GM21360 (cell line): ENCODE data around the gene HLA-DRA.

Experiments used
- ATAC-seq: cut with Tn5 transposase; IDR thresholded peaks from one replicate; pipeline ENCODE4 v1.9.1; 2021; ENCODE audit warnings: mild to moderate bottlenecking, moderate library complexity; ENCODE audit not compliant: unreplicated experiment

HLA-DRA gene

DNA sequence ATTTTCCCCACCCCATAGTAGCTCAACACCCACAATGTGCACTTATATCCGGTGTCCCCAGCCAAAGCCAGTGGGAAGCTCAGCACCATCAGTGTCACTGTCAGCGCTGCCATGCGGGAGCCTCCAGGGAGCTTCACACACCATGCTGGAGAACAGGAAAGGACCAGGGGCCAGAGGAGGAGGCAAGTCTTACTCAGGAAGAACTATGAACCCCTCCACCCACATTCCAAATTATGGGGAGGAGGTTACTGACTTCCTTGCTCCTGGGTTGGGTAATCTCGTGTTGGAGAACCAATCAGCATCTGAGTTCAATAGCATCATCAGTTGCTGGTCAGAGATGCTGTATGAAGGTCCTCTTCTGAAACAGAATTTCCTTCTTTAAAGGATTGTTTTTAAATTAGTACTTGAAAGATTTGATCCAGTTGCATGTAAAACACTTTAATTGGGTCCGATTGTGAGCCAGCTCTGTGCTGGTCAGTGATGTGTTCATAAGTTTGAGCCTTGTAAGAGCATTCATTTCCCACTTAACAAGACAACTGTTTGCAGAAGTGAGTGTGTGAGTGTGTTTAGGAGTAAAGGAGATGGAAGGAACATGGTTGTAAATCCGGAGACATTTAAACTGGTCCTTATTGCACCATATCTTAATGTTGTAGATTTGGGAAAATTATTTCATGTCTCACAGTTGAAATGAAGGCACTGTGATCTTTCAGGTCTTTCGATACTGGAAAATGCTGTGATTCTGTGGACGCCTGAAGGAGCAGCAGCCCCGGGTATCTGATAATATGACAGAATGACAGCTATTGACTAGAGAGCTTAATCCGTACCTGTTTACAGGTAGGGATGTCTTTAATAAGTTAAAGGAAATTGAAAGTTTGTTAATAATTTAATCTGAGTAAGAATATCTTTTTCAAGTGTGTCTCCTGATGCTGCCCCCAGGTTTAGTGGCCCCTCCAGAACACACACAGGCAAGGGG, 34.0 kb downstream of the HLA-DRA start:
- ATAC-seq, result peak; percentile 83

- no peak for ATAC-seq
Observed at GRCh38 chr6:32475392-32476206, 35.9 kb downstream of the HLA-DRA start.

DNA sequence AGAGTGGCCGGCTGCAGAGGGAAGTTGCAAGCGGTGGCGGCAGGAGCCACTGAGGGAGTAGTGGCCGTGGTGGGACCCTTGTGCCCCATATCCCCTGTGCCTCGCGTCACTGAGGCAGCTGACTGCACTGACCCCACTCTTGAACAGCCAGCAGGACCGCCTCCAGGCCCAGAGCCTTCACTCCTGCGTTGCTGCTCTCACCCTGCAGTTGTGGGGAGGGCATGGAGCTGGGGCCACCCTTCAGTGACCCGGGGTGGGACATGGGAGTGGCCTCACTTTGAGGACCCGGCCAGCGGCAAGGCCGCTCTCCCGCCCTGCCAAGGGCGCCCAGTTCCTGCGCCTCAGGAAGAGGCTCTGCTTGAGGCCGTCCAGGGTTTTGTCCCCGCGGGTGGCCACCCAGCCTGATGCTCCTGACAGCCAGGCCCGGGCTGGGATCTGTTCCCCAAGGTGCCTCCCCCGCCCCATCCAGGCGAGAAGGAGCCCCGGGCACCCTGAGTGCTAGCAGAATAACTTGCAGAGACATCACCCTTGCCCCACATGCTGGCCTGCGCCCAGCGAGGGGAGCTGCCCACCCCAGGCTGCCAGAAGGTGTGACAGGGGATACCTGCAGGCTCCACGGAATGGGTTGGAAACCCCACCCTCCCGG, 44.4 kb downstream of the HLA-DRA start:
- ATAC-seq, result no peak

DNA sequence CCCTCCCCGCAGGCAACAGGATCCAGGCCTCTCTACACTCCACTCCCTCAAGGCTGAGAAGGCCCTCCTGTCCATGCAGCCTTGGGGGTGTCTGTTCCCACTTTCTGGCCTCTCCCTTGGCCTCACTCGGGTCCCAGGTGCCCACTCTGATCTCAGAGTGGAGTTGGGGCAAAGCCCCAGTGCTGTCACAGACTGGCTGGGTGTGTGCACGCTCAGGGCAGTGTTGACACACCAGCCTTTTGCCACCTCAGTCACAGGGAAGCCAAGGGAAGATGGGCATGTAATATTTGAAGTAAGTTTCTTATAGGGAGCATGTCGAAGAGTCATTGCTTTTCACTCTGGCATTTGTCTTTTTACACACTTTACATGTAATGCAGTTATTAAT, 44.9 kb downstream of the HLA-DRA start:
- ATAC-seq, result no peak

- no peak for ATAC-seq
Observed at GRCh38 chr6:32488083-32488482, 48.4 kb downstream of the HLA-DRA start.

- no peak for ATAC-seq
Observed at GRCh38 chr6:32491700-32492099, 52.0 kb downstream of the HLA-DRA start.

- ATAC-seq, result no peak
Observed at GRCh38 chr6:32492351-32492750, 52.7 kb downstream of the HLA-DRA start.
